HepG2 (cell line): ENCODE data around the gene ARHGAP9. TPM values are rescaled to one million over a fixed set of nuclear protein-coding genes. Genes with fewer than 3 reads are reported as not detected.

Experiments used
- DPF2 ChIP-seq: sonication (generic); formaldehyde crosslinking; IDR thresholded peaks from 2 replicates; pipeline ENCODE4 v1.4.0; 2020; ENCODE audit warnings: mild to moderate bottlenecking, low read depth, missing genetic modification reagents, borderline replicate concordance
- ETV6 ChIP-seq: sonication (generic); formaldehyde crosslinking; conservative IDR thresholded peaks from 2 replicates; pipeline ENCODE4 v1.4.0; 2020; ENCODE audit warnings: missing genetic modification reagents
- HNF4A ChIP-seq: sonication (generic); formaldehyde crosslinking; IDR thresholded peaks from 2 replicates; pipeline ENCODE4 v1.4.0; 2020; ENCODE audit warnings: missing genetic modification reagents
- MED13 ChIP-seq: sonication (generic); formaldehyde crosslinking; IDR thresholded peaks from 2 replicates; pipeline ENCODE4 v1.5.0; 2020; ENCODE audit warnings: missing genetic modification reagents
- RFX5 ChIP-seq: IDR thresholded peaks from 2 replicates; pipeline ENCODE4 v1.6.1; 2011; ENCODE audit warnings: low read depth, low read length, improper control_type of control experiment
- SMARCE1 ChIP-seq: fragments of 450-650 bp; IDR thresholded peaks from 2 replicates; pipeline ENCODE4 v1.6.1; 2017; ENCODE audit warnings: borderline replicate concordance
- SP1 ChIP-seq, 2 experiments: fragments of 450-650 bp in 1 of 2; sonication (generic) in 1 of 2; formaldehyde crosslinking in 1 of 2; IDR thresholded peaks; 2 replicates each; pipeline versions ENCODE4 v1.4.0 to v1.6.1; 2016 to 2020; ENCODE audit warnings: missing genetic modification reagents in 1 of 2
- SP4 ChIP-seq: sonication (generic); formaldehyde crosslinking; IDR thresholded peaks from 2 replicates; pipeline ENCODE4 v1.8.1; 2023; ENCODE audit warnings: mild to moderate bottlenecking, missing genetic modification reagents
- SRSF4 ChIP-seq: fragments of 200-400 bp; formaldehyde crosslinking; IDR thresholded peaks from one replicate; pipeline ENCODE4 v1.6.1; 2018; ENCODE audit warnings: mild to moderate bottlenecking, low read depth, low read length, moderate library complexity; ENCODE audit not compliant: poor library complexity, severe bottlenecking
- TFAP4 ChIP-seq: sonication (generic); IDR thresholded peaks from 2 replicates; pipeline ENCODE4 v1.6.1; 2016; ENCODE audit warnings: low read depth, borderline replicate concordance
- ZNF234 ChIP-seq: sonication (generic); formaldehyde crosslinking; conservative IDR thresholded peaks from 2 replicates; pipeline ENCODE4 v1.5.1; 2020; ENCODE audit warnings: mild to moderate bottlenecking, missing genetic modification reagents
- ZNF274 ChIP-seq: sonication (generic); formaldehyde crosslinking; IDR thresholded peaks from 2 replicates; pipeline ENCODE4 v1.5.1; 2020; ENCODE audit warnings: mild to moderate bottlenecking, missing genetic modification reagents
- ZNF7 ChIP-seq: IDR thresholded peaks from 2 replicates; pipeline ENCODE4 v1.6.1; 2016; ENCODE audit warnings: missing biosample characterization, missing genetic modification reagents
- ZNF816 ChIP-seq: sonication (generic); formaldehyde crosslinking; IDR thresholded peaks from 2 replicates; pipeline ENCODE4 v1.8.0; 2022; ENCODE audit warnings: missing genetic modification reagents, mild to moderate bottlenecking, borderline replicate concordance
- polyA plus RNA-seq, 8 experiments: library from polyadenylated mRNA; depleted of rRNA in 3 of 8; stranded (reverse) in 7 of 8; unstranded in 1 of 8; fragments of >200 nt; fragmentation: Illumina TruSeq in 4 of 8; extraction: Trizol in 4 of 8; gene quantifications; 2 replicates each; pipeline versions ENCODE4 v1.2.1 to v1.2.3, GENCODE V29; 2011 to 2016; ENCODE audit warnings: low read depth in 4 of 8, missing spikeins in 1 of 8, mixed read lengths in 1 of 8; ENCODE audit not compliant: insufficient read depth in 1 of 8
- total RNA-seq, 5 experiments: library from RNA; depleted of rRNA; stranded (reverse); fragments of >200 nt; fragmentation: Illumina TruSeq; extraction: Trizol; gene quantifications; 2 replicates each; pipeline ENCODE4 v1.2.3, GENCODE V29; 2016; ENCODE audit warnings: low read depth in 1 of 5
- TF ChIP-seq, protein P1 (sequence below): sonication (generic); formaldehyde crosslinking; IDR thresholded peaks from 2 replicates; pipeline ENCODE4 v1.4.0; 2020; ENCODE audit warnings: missing genetic modification reagents
- TF ChIP-seq, protein P2 (sequence below): sonication (generic); formaldehyde crosslinking; conservative IDR thresholded peaks from 2 replicates; pipeline ENCODE4 v1.8.0; 2022; ENCODE audit warnings: missing genetic modification reagents
- TF ChIP-seq, protein P3 (sequence below): sonication (generic); formaldehyde crosslinking; IDR thresholded peaks from 2 replicates; pipeline ENCODE4; 2020; ENCODE audit warnings: missing genetic modification reagents, mild to moderate bottlenecking, borderline replicate concordance
- TF ChIP-seq, protein P4 (sequence below): sonication (generic); formaldehyde crosslinking; IDR thresholded peaks from 2 replicates; pipeline ENCODE4 v1.4.0; 2020; ENCODE audit warnings: mild to moderate bottlenecking, missing genetic modification reagents

ARHGAP9 gene
- total and polyA plus RNA-seq, 2 of the 13 experiments (the other 11 are each of a cell fraction or from before 2014, with no cell fraction given), result 0.18 to 1.2 TPM

DNA sequence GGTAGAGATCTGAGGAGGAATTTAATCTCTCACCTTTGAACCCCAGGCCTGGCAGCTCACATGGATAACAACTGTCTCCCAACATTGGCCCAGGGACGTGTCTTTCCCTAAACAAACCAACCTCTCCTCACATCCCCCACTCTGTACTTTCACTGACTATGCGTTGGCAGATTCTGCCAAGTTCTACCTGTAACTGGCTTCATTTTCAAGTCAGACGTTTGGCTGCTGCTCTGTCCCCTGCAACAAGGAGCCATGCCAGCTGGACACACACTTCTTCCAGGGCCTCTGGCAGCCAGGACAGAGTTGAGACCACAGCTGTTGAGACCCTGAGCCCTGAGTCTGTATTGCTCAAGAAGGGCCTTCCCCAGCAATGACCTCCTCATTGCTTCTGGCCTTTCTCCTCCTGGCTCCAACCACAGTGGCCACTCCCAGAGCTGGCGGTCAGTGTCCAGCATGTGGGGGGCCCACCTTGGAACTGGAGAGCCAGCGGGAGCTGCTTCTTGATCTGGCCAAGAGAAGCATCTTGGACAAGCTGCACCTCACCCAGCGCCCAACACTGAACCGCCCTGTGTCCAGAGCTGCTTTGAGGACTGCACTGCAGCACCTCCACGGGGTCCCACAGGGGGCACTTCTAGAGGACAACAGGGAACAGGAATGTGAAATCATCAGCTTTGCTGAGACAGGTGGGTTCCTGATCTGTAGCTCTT, 45.0 kb downstream of the ARHGAP9 start, which contains the start of gene INHBC (continued):
- TF ChIP-seq, protein P1, sequence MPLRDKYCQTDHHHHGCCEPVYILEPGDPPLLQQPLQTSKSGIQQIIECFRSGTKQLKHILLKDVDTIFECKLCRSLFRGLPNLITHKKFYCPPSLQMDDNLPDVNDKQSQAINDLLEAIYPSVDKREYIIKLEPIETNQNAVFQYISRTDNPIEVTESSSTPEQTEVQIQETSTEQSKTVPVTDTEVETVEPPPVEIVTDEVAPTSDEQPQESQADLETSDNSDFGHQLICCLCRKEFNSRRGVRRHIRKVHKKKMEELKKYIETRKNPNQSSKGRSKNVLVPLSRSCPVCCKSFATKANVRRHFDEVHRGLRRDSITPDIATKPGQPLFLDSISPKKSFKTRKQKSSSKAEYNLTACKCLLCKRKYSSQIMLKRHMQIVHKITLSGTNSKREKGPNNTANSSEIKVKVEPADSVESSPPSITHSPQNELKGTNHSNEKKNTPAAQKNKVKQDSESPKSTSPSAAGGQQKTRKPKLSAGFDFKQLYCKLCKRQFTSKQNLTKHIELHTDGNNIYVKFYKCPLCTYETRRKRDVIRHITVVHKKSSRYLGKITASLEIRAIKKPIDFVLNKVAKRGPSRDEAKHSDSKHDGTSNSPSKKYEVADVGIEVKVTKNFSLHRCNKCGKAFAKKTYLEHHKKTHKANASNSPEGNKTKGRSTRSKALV (CRISPR knock-in tag), result no peak
- TF ChIP-seq ETV6 (CRISPR knock-in tag), result no peak
- TF ChIP-seq SMARCE1, result no peak
- TF ChIP-seq ZNF274 (CRISPR knock-in tag), result peak; percentile 63; the same call in 1 of the 2 replicates
- no peak for TF ChIP-seq DPF2 (CRISPR knock-in tag)
- TF ChIP-seq ZNF7 (CRISPR knock-in tag), result no peak
- no peak for TF ChIP-seq SP1 (IDR thresholded peaks at IDR 0.05)
- TF ChIP-seq SP1 (CRISPR knock-in tag; IDR thresholded peaks at IDR 0.05), result no peak
- TF ChIP-seq, protein P2, sequence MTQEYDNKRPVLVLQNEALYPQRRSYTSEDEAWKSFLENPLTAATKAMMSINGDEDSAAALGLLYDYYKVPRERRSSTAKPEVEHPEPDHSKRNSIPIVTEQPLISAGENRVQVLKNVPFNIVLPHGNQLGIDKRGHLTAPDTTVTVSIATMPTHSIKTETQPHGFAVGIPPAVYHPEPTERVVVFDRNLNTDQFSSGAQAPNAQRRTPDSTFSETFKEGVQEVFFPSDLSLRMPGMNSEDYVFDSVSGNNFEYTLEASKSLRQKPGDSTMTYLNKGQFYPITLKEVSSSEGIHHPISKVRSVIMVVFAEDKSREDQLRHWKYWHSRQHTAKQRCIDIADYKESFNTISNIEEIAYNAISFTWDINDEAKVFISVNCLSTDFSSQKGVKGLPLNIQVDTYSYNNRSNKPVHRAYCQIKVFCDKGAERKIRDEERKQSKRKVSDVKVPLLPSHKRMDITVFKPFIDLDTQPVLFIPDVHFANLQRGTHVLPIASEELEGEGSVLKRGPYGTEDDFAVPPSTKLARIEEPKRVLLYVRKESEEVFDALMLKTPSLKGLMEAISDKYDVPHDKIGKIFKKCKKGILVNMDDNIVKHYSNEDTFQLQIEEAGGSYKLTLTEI, result no peak
- no peak for TF ChIP-seq RFX5
- TF ChIP-seq MED13 (CRISPR knock-in tag), result no peak
- TF ChIP-seq, protein P3, sequence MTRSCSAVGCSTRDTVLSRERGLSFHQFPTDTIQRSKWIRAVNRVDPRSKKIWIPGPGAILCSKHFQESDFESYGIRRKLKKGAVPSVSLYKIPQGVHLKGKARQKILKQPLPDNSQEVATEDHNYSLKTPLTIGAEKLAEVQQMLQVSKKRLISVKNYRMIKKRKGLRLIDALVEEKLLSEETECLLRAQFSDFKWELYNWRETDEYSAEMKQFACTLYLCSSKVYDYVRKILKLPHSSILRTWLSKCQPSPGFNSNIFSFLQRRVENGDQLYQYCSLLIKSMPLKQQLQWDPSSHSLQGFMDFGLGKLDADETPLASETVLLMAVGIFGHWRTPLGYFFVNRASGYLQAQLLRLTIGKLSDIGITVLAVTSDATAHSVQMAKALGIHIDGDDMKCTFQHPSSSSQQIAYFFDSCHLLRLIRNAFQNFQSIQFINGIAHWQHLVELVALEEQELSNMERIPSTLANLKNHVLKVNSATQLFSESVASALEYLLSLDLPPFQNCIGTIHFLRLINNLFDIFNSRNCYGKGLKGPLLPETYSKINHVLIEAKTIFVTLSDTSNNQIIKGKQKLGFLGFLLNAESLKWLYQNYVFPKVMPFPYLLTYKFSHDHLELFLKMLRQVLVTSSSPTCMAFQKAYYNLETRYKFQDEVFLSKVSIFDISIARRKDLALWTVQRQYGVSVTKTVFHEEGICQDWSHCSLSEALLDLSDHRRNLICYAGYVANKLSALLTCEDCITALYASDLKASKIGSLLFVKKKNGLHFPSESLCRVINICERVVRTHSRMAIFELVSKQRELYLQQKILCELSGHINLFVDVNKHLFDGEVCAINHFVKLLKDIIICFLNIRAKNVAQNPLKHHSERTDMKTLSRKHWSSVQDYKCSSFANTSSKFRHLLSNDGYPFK (CRISPR knock-in tag), result peak; percentile 66; the same call in 1 of the 2 replicates
- peak; percentile 80 for TF ChIP-seq HNF4A (CRISPR knock-in tag)
- no peak for TF ChIP-seq SRSF4
- TF ChIP-seq ZNF234 (CRISPR knock-in tag), result no peak
- TF ChIP-seq, protein P4, sequence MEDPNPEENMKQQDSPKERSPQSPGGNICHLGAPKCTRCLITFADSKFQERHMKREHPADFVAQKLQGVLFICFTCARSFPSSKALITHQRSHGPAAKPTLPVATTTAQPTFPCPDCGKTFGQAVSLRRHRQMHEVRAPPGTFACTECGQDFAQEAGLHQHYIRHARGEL (CRISPR knock-in tag), result no peak
- TF ChIP-seq SP4 (CRISPR knock-in tag), result no peak
- TF ChIP-seq TFAP4, result peak; percentile 79; the same call in 1 of the 2 replicates
- TF ChIP-seq ZNF816, result peak; percentile 60; the same call in 1 of the 2 replicates
